Body of pancreas (tissue), 4 donors: Measurements from ENCODE around the gene MSH2.

ENCODE experiments used
- CTCF ChIP-seq, 7 experiments: fragments of 450-650 bp in 4 of 7; fragments of 200-600 bp in 3 of 7; sonication (generic) in 3 of 7; IDR thresholded peaks; one replicate each; pipeline ENCODE4 v1.5.1; 2016 to 2019; ENCODE audit warnings: antibody characterized with exemption in 7 of 7
- POLR2A ChIP-seq, 3 donors: fragments of 450-650 bp; IDR thresholded peaks; one replicate each; pipeline ENCODE4 v1.6.1; 2016; ENCODE audit warnings: antibody characterized with exemption in 3 of 3, mild to moderate bottlenecking in 2 of 3

GRCh38 chr2:47484396-47484795 is 81.4 kb downstream of the MSH2 start:
- TF ChIP-seq CTCF (IDR thresholded peaks at IDR 0.05) (no peak), POLR2A (IDR thresholded peaks at IDR 0.05) (no peak)
